Measurements from ENCODE around the gene SCAF4.

The SCAF4 gene

GRCh38 chr21:31731056-31731856, 662 bp downstream of the SCAF4 start:
- Histone ChIP-seq H3K9me3 (ENCODE audit: severe bottlenecking) (no peaks in the 10 kb centered on the region), H3K27ac (ENCODE audit: poor library complexity, severe bottlenecking) (peak overlapping the region; percentile 79), H3K4me1 (ENCODE audit: insufficient read depth, poor library complexity, severe bottlenecking) (peaks cover 27% of the 10 kb centered on the region), H3K27me3 (ENCODE audit: insufficient read depth, poor library complexity, severe bottlenecking) (no peaks in the 10 kb centered on the region), H3K36me3 (ENCODE audit: low read depth) (peaks cover 18% of the 10 kb centered on the region), H3K4me3 (ENCODE audit: severe bottlenecking) (peak overlapping the region; percentile 68)
- TF ChIP-seq CTCF (IDR thresholded peaks at IDR 0.05; ENCODE audit: poor library complexity, severe bottlenecking): peak; percentile 12
- ATAC-seq (ENCODE audit: low read depth) (peak; percentile 26), DNase-seq (ENCODE audit: low spot score) (peak; percentile 62)

GRCh38 chr21:31730712-31731055, 1.2 kb downstream of the SCAF4 start:
- Histone ChIP-seq H3K36me3 (ENCODE audit: low read depth) (peaks cover 18% of the 10 kb centered on the region), H3K4me3 (ENCODE audit: severe bottlenecking) (peak overlapping the region; percentile 68), H3K27ac (ENCODE audit: poor library complexity, severe bottlenecking) (peak overlapping the region; percentile 79), H3K9me3 (ENCODE audit: severe bottlenecking) (no peaks in the 10 kb centered on the region), H3K27me3 (ENCODE audit: insufficient read depth, poor library complexity, severe bottlenecking) (no peaks in the 10 kb centered on the region), H3K4me1 (ENCODE audit: insufficient read depth, poor library complexity, severe bottlenecking) (peaks cover 27% of the 10 kb centered on the region)
- no peak for DNase-seq (ENCODE audit: low spot score)
- TF ChIP-seq CTCF (IDR thresholded peaks at IDR 0.05; ENCODE audit: poor library complexity, severe bottlenecking): no peak
- 0 out of 3 replicates have a peak, but pooled peaks have one; percentile 1 for ATAC-seq (ENCODE audit: low read depth)

GRCh38 chr21:31729622-31730343, 2.1 kb downstream of the SCAF4 start:
- Histone ChIP-seq H3K9me3 (ENCODE audit: severe bottlenecking) (no peaks in the 10 kb centered on the region), H3K27me3 (ENCODE audit: insufficient read depth, poor library complexity, severe bottlenecking) (no peaks in the 10 kb centered on the region), H3K36me3 (ENCODE audit: low read depth) (peaks cover 23% of the 10 kb centered on the region), H3K4me1 (ENCODE audit: insufficient read depth, poor library complexity, severe bottlenecking) (peaks cover 27% of the 10 kb centered on the region), H3K27ac (ENCODE audit: poor library complexity, severe bottlenecking) (no peak overlapping the region), H3K4me3 (ENCODE audit: severe bottlenecking) (peak overlapping the region; percentile 68)
- no peak for TF ChIP-seq CTCF (IDR thresholded peaks at IDR 0.05; ENCODE audit: poor library complexity, severe bottlenecking)
- no peak for ATAC-seq (ENCODE audit: low read depth)
- no peak for DNase-seq (ENCODE audit: low spot score)

GRCh38 chr21:31728952-31729351, 3.0 kb downstream of the SCAF4 start:
- H3K4me3 ChIP-seq (ENCODE audit: severe bottlenecking): no peak overlapping the region

More at GRCh38 chr21:31728952-31729351, 3.0 kb downstream of the SCAF4 start:
- no peak for TF ChIP-seq CTCF (IDR thresholded peaks at IDR 0.05; ENCODE audit: poor library complexity, severe bottlenecking)
- Histone ChIP-seq H3K4me1 (ENCODE audit: insufficient read depth, poor library complexity, severe bottlenecking) (peaks cover 27% of the 10 kb centered on the region), H3K27ac (ENCODE audit: poor library complexity, severe bottlenecking) (no peak overlapping the region), H3K27me3 (ENCODE audit: insufficient read depth, poor library complexity, severe bottlenecking) (no peaks in the 10 kb centered on the region), H3K36me3 (ENCODE audit: low read depth) (peaks cover 25% of the 10 kb centered on the region), H3K9me3 (ENCODE audit: severe bottlenecking) (no peaks in the 10 kb centered on the region)
- ATAC-seq (ENCODE audit: low read depth) (no peak), DNase-seq (ENCODE audit: low spot score) (no peak)
